Activated CD4-positive, alpha-beta T cell treated with anti-CD3 and anti-CD28 coated beads, Interleukin-10, Interleukin-2, amounts not matched to agents 100 ng/mL and 50 ng/mL, durations not matched to agents 16 hours and 8 hours (primary cell): Measurements from ENCODE around the gene OR56A5.

ENCODE experiments used
- DNase-seq: peaks from one replicate; pipeline ENCODE4 v3.0.0-alpha.2; 2020

Gene OR56A5

DNA sequence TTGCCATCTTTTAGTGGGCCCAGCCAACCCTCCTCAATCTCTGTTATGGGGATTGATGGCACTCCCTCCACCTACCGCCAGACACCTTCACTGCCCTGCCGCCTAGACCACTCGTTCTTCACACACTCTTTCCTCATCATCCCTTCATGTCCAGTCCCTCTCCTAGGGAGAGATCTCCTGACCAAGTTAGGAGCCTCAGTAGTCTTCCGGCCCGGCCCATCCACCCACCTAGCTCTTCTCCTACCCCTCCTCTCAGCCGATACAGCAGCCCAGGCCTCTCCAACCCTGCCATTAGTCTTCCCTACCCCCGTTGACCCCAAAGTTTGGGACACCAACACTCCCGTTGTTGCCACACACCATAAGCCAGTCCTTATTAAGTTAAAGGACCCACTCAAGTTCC is 37.2 kb downstream of the OR56A5 start:
- no peak for DNase-seq

DNA sequence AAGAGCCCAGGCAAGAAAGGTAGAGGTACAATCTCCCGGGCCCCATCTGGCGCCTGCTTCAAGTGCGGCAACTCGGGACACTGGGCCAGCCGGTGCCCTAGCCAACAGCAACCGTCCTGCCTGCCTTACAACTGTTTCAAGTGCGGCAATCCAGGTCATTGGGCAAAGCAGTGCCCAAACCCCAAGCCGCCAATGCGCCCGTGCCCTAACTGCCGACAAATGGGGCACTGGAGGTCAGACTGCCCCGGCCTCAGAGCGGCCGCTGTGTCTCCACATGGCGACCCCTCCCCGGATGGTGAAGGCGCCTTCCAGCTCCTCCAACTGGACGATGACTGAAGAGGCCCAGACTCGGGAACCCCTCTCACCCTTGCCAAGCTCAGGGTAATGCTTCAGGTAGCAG is 37.7 kb downstream of the OR56A5 start:
- no peak for DNase-seq

DNA sequence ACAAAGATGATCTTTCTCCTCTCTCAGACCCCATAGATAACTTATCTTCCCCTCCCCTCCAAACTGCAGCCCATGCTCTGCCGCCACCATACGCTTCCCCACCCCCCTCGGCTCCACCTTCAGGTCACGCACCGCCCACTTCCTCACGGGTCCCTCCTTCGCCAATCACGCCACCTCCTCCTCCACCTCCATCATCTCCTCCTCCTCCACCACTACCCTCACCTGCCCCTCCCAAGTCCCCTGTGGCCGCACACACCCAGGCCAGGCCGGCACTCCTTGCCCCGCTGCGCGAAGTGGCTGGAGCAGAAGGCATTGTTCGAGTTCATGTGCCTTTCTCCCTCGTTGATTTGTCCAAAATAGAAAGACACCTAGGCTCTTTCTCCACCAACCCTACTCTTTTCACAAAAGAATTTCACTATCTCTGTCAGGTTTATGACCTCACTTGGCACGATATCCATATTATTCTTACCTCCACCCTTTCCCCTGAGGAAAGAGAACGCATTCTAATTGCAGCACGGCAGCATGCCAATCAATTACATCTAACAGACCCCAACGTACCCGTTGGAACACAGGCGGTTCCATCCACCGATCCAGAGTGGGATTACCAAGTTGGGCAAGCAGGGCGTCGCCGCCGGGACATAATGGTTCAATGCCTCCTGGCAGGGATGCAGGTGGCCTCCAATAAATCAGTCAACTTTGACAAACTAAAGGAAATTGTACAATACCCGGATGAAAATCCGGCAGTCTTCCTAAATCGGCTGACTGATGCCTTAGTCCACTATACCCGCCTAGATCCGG is 38.5 kb downstream of the OR56A5 start:
- no peak for DNase-seq

DNA sequence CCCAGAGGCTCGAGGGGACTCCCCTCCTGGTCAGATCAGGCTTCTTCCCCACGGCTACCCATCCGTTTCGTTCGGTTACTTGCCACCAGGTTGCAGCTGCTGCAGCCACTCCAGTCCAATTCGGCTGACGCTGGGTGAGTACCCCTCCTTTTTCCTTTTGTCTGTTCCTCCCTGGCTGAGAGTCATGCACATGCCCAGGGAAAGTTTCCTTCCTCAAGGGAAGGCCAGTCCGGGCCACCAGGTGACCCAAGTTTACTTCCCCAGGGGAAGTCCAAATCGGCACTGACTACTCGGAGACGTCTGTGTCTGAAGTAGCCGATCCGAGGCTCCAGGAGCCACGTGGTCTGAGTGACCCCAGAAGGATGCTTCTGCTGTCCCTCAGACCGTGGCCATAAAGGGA is 39.5 kb downstream of the OR56A5 start:
- no peak for DNase-seq

DNA sequence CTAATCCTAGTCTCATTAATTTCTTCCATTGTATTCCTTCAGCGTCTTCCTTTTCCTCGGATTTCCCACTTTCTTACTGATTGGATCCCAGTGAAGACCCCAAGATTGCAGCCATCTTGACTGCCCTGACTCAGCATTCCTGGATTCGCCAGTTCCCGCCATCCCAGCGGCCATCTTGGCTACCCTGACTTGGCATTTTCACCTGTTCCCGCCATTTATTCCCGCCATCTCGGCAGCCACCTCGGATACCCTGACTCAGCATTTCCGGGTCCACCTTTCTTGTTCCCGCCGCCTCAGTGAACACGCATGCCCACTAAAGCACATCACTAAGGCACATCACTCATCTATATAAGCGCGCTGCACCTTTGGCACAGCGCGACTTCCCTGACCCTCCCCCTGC is 40.0 kb downstream of the OR56A5 start:
- no peak for DNase-seq

DNA sequence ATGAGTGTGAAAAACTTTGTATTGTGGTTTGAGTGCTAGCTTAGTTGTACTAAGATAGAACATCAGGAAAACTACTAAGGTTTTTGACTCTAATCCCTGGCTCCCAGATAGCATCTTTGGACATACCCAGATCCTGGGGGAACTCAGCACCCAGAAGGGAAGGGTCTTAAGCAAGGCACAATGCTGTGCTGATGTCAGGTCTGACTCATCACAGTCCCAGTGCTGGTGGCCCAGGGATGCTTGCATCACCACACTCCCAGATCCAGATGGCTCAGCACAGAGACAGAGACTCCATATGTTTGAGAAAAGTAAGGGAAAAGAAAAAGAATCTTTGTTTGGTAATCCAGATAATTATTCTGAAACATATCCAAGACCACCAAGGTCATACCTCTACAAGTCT is 44.5 kb downstream of the OR56A5 start:
- DNase-seq: no peak

DNA sequence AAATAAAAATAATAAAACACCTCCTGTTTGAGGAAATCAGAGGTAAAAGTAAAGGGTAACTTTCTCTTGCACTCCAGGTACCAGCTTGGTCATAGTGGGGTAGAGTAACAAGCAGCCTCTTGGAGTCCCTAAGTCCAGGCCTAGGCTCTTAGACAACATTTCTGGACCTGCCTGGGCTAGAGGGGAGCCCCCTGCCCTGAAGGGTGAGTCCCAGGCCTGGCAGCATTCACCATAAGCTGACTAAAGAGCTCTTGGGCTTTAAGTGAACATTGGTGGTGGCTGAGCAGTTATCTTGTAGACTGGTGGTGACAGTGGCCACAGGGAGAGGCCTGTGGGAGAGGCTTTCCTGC is 44.9 kb downstream of the OR56A5 start:
- no peak for DNase-seq

DNA sequence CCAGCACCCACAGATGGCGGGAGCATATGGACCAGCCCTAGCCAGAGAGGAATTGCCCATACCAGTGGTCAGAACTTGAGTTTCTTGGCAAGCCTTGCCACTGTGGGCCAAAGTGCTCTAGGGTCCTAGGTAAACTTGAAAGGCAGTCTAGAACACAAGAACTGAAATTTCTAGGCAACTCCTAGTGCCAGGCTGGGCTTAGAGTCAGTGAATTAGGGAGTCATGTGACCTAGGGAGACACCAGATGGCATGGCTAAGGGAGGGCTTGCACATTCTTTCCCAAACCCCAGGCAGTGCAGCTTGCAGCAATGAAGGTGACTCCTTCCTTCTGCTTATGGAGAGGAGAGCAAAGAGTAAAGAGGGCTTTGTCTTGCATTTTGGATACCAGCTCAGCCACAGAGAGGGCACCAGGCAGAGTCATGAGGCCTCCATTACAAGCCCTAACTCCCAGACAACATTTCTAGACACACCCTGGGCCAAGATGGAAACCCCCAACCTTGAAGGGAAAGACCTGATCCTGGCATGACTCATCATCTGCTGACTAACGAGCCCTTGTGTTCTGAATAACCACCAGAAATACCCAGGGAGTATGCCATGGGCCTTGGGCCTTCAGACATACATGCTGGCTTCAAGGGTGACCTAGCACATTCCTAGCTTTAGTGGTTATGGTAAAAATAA is 45.4 kb downstream of the OR56A5 start:
- peak; percentile 75 for DNase-seq
